BE2C (cell line): ENCODE measurements around the gene GABARAPL1.

ENCODE experiments used
- DNase-seq: peaks from one replicate; pipeline ENCODE4 v3.0.0-alpha.2; 2020
- H3K27me3 ChIP-seq: fragments of 250-450 bp; sonication (Bioruptor Pico); 2 replicates; pipeline ENCODE4 v1.5.1; 2020; ENCODE audit warnings: mild to moderate bottlenecking
- H3K36me3 ChIP-seq: fragments of 250-450 bp; sonication (Bioruptor Pico); 2 replicates; pipeline ENCODE4 v1.5.1; 2020; ENCODE audit warnings: mild to moderate bottlenecking
- H3K4me1 ChIP-seq: fragments of 250-450 bp; sonication (Bioruptor Pico); 2 replicates; pipeline ENCODE4 v1.5.1; 2020
- H3K4me3 ChIP-seq: 2 replicates; pipeline ENCODE4 v1.5.1; 2011; ENCODE audit warnings: low read depth, low read length
- H3K9me3 ChIP-seq: fragments of 250-450 bp; sonication (Bioruptor Pico); 2 replicates; pipeline ENCODE4 v1.5.1; 2020
- TF ChIP-seq, protein P1 (sequence below): IDR thresholded peaks from 2 replicates; pipeline ENCODE4 v1.5.1; 2012; ENCODE audit warnings: mild to moderate bottlenecking, low read depth, low read length

Gene GABARAPL1

DNA sequence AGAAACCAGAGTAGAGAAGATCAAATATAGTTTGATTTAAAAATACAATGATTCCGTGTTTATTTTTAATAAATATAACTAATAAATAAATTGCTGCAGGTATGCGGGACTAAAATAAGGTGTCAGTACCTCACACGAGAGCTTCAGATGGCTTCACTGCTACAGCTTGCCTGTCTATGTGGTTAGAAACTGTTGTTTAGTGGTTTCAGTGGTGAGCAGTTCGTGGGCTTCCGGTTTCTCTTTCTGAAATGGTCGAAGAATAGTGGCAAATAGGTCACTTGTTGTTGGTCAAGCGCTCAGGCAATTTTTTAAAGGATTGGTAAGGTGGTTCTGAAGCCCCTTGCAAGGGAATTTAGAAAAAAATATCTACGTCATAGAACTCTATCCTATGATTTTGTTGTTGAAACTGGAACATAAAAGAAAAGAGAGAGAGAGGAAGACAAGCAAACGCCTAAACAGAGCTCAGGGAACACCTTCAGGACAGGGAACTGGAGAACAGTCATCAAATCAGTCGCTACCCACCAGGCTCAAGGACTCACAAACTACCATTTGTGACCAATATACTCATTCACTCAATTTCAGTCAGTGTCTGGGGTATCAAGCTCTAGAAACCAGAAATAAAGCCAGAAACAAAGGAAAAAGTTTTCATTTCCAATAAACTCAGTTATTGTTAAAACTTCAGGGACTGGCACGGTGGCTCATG lies 31.3 kb downstream of the GABARAPL1 start:
- DNase-seq, result no peak
- Histone ChIP-seq H3K27me3 (no peaks in the 10 kb centered on the region; the same call in 1 of the 2 replicates), H3K9me3 (no peaks in the 10 kb centered on the region), H3K4me3 (no peak overlapping the region), H3K36me3 (no peaks in the 10 kb centered on the region), H3K4me1 (no peaks in the 10 kb centered on the region)
- TF ChIP-seq, protein P1, sequence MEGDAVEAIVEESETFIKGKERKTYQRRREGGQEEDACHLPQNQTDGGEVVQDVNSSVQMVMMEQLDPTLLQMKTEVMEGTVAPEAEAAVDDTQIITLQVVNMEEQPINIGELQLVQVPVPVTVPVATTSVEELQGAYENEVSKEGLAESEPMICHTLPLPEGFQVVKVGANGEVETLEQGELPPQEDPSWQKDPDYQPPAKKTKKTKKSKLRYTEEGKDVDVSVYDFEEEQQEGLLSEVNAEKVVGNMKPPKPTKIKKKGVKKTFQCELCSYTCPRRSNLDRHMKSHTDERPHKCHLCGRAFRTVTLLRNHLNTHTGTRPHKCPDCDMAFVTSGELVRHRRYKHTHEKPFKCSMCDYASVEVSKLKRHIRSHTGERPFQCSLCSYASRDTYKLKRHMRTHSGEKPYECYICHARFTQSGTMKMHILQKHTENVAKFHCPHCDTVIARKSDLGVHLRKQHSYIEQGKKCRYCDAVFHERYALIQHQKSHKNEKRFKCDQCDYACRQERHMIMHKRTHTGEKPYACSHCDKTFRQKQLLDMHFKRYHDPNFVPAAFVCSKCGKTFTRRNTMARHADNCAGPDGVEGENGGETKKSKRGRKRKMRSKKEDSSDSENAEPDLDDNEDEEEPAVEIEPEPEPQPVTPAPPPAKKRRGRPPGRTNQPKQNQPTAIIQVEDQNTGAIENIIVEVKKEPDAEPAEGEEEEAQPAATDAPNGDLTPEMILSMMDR, result no peak

DNA sequence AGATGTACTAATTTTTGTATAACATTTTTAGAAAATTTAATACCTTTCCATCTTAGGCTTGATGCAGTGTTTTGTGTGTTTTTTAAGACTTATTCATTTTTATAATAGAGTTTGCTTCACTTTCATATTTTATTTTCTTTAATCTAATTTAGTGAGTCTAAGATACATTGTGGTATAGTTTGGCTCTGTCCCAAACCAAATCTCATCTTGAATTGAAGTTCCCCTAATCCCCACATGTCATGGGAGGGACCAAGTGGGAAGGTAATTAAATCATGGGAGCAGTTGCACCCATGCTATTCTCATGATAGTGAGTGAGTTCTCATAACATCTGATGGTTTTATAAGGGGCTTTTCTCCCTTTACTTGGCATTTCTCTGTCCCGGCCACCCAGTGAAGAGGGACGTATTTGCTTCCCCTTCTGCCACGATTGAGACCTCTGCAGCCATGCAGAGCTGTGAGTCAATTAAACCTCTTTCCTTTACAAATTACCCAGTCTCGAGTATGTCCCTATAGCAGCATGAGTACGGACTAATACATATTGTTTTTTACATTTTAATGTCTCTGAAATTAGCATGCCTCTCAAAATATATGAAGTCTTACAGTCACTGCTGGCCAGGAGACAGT lies 34.9 kb downstream of the GABARAPL1 start:
- H3K9me3 ChIP-seq, result no peaks in the 10 kb centered on the region
- no peak for DNase-seq
- no peak overlapping the region for H3K4me3 ChIP-seq
- TF ChIP-seq, protein P1, result no peak
- H3K27me3 ChIP-seq, result no peaks in the 10 kb centered on the region; the same call in 1 of the 2 replicates
- H3K36me3 ChIP-seq, result no peaks in the 10 kb centered on the region
- H3K4me1 ChIP-seq, result no peaks in the 10 kb centered on the region

DNA sequence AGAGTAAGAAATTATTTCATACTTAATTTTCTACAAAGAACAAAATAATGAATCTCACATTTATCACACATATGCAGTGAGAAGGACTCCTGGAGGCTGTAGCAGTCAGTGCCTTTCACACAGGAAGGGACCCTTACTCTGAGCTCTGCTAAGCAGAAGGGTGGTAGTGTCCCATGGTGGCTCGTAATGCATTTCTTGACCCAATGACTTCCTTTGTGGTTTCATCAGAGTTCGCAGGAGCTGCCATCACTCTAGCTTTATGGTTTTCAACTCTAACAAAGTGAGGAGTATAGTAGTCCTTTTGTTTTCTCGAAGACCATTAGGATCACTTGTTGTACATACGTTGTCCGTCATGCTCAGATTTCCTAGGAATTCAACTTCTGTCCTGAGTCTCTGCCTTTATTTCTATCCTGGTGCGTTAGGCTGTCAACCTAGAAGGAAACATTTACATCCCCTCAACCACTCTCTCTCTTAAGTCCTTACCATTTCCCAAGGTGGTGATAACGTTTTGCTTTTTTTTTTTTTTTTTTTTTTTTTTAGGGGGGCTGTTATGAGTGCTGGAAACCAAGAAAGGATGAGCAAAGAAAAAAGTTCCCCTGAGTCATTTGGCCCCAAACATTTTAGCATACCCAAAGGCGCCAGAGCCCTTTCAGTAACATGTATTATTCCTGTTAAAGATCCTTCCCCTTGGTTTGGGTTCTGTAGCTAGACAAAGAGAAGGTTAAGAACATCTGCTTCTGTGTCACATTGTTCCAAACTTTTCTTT lies 37.2 kb downstream of the GABARAPL1 start:
- DNase-seq, result no peak
- H3K4me1 ChIP-seq, result no peaks in the 10 kb centered on the region
- H3K36me3 ChIP-seq, result no peaks in the 10 kb centered on the region
- TF ChIP-seq, protein P1, result no peak
- H3K27me3 ChIP-seq, result no peaks in the 10 kb centered on the region
- no peak overlapping the region for H3K4me3 ChIP-seq
- no peaks in the 10 kb centered on the region for H3K9me3 ChIP-seq

DNA sequence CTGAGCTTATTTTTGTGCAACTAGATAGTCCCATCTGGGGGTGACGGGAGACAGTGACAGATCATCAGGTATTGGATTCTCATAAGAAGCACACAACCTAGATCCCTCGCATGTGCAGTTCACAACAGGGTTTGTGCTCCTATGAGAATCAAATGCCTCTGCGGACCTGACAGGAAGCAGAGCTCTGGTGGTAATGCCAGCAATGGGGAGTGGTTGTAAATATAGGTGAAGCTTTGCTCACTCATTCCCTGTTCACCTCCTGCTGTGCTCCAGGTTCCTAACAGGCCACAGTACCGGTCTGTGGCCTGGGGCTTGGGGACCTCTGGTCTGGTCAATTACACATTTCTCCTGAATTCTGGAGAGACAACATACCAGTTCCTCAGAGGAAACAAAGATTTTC lies 39.0 kb downstream of the GABARAPL1 start:
- H3K27me3 ChIP-seq, result no peaks in the 10 kb centered on the region
- no peak overlapping the region for H3K4me3 ChIP-seq
- no peaks in the 10 kb centered on the region for H3K4me1 ChIP-seq
- TF ChIP-seq, protein P1, result no peak
- H3K9me3 ChIP-seq, result no peaks in the 10 kb centered on the region
- no peaks in the 10 kb centered on the region for H3K36me3 ChIP-seq
- DNase-seq, result no peak

DNA sequence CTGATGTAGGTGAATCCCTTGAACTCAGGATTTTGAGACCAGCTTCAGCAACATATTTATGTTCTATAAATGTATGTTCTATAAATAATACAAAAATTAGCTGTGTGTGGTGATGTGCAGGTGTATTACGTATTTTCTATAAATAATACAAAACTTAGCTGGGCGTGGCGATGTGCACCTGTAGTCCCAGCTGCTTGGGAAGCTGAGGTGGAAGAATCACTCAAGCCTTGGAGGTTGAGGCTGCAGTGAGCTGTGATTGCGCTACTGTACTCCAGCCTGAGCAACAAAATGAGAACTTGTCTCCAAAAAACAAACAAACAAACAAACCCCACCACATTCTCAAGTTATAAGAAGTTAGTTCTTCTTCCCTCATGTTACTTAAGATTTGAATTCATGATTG lies 39.5 kb downstream of the GABARAPL1 start:
- no peak overlapping the region for H3K4me3 ChIP-seq
- no peak for DNase-seq
- H3K27me3 ChIP-seq, result no peaks in the 10 kb centered on the region
- no peaks in the 10 kb centered on the region for H3K36me3 ChIP-seq
- TF ChIP-seq, protein P1, result no peak
- H3K4me1 ChIP-seq, result no peaks in the 10 kb centered on the region
- no peaks in the 10 kb centered on the region for H3K9me3 ChIP-seq
